Tibial artery (tissue), 4 donors: Measurements from ENCODE around the gene CNTNAP2.
"Not testable (repeated sequence)": the region's sequence is repeated elsewhere in the genome, so short reads cannot be mapped to it uniquely, and the experiment has no call there.

ENCODE experiments used
- DNase-seq, 2 donors: peaks; one replicate each; pipeline ENCODE4 v3.0.0-alpha.2; 2019
- H3K27ac ChIP-seq, 2 donors: fragments of 200-600 bp; sonication (generic) in 1 of 2; 1 replicate in 1 of 2; 2 replicates in 1 of 2; pipeline ENCODE4 v1.5.1; 2018 to 2019; ENCODE audit warnings: mild to moderate bottlenecking in 1 of 2
- H3K27me3 ChIP-seq, 2 donors: fragments of 200-600 bp; sonication (generic) in 1 of 2; one replicate each; pipeline versions ENCODE4 v1.5.1 to v1.6.0; 2016 to 2019
- H3K36me3 ChIP-seq, 3 donors: fragments of 200-600 bp; sonication (generic) in 2 of 3; one replicate each; pipeline ENCODE4 v1.5.1; 2016 to 2019; ENCODE audit warnings: mild to moderate bottlenecking in 2 of 3
- H3K4me1 ChIP-seq, 4 donors: fragments of 200-600 bp; sonication (generic) in 2 of 4; 1 replicate in 3 of 4; 2 replicates in 1 of 4; pipeline ENCODE4 v1.5.1; 2016 to 2019
- H3K4me3 ChIP-seq, 2 donors: fragments of 200-600 bp; sonication (generic) in 1 of 2; 1 replicate in 1 of 2; 2 replicates in 1 of 2; pipeline ENCODE4 v1.5.1; 2018 to 2019; ENCODE audit warnings: mild to moderate bottlenecking in 2 of 2
- H3K9me3 ChIP-seq, 3 donors: fragments of 200-600 bp; sonication (generic) in 1 of 3; one replicate each; pipeline ENCODE4 v1.5.1; 2016 to 2019
- CTCF ChIP-seq, 2 experiments: fragments of 200-600 bp in 1 of 2; fragments of 450-650 bp in 1 of 2; IDR thresholded peaks; one replicate each; pipeline ENCODE4 v1.5.1; 2017 to 2019; ENCODE audit warnings: antibody characterized with exemption in 2 of 2, mild to moderate bottlenecking in 1 of 2, moderate library complexity in 1 of 2
- intact Hi-C: fragments of 100-400 bp; cut with DNase I; formaldehyde crosslinking; loops from one replicate; pipeline ENCODE4 v1.15.0; 2023; ENCODE audit warnings: low total_unique reads

The CNTNAP2 gene

DNA sequence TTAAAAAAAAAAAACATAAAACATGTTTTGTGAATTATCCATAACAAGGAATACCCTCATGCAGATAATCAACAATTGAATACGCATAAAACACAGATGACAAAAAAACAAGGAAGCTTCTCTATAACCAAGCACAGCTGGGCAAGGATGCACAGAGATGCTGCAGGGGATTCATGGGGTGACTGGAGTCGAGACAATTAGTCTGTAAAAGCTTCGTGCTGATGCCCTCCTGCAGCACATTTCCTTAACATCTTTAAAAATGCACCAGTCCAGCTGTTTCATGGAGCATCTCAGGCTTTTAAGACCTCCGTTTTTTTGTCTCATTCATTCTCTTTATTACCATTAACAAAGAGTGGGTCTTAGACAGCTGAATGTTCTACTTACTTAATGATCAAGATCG is 1680.0 kb downstream of the CNTNAP2 start:
- H3K4me3 ChIP-seq = no peak overlapping the region
- intact Hi-C loops = no loop called here
- H3K9me3 ChIP-seq = no peaks in the 10 kb centered on the region
- no peaks in the 10 kb centered on the region for H3K27me3 ChIP-seq
- H3K4me1 ChIP-seq = no peaks in the 10 kb centered on the region
- no peak overlapping the region for H3K27ac ChIP-seq
- no peaks in the 10 kb centered on the region for H3K36me3 ChIP-seq
- no peak for TF ChIP-seq CTCF (IDR thresholded peaks at IDR 0.05)
- no peak for DNase-seq

- TF ChIP-seq CTCF (IDR thresholded peaks at IDR 0.05) = no peak
- intact Hi-C loops = no loop called here
- no peaks in the 10 kb centered on the region for H3K36me3 ChIP-seq
- no peak overlapping the region for H3K4me3 ChIP-seq
- no peaks in the 10 kb centered on the region for H3K9me3 ChIP-seq
- H3K4me1 ChIP-seq = no peaks in the 10 kb centered on the region
- H3K27ac ChIP-seq = no peak overlapping the region
- no peaks in the 10 kb centered on the region for H3K27me3 ChIP-seq
- no peak for DNase-seq
Measured at GRCh38 chr7:147798001-147798400, 1681.4 kb downstream of the CNTNAP2 start.

GRCh38 chr7:147801762-147802161 is 1685.2 kb downstream of the CNTNAP2 start:
- H3K27ac ChIP-seq, DNase-seq, H3K4me3 ChIP-seq, intact Hi-C loops, H3K27me3 ChIP-seq, H3K4me1 ChIP-seq, H3K36me3 ChIP-seq, H3K9me3 ChIP-seq: not testable (repeated sequence)

GRCh38 chr7:147803151-147803550 is 1686.5 kb downstream of the CNTNAP2 start:
- no peak for TF ChIP-seq CTCF (IDR thresholded peaks at IDR 0.05)
- Histone ChIP-seq H3K4me1 (no peaks in the 10 kb centered on the region), H3K9me3 (no peaks in the 10 kb centered on the region), H3K36me3 (no peaks in the 10 kb centered on the region), H3K4me3 (no peak overlapping the region), H3K27ac (no peak overlapping the region), H3K27me3 (no peaks in the 10 kb centered on the region)
- no peak for DNase-seq
- intact Hi-C loops = no loop called here

- intact Hi-C loops = no loop called here
- Histone ChIP-seq H3K4me1 (no peaks in the 10 kb centered on the region), H3K27me3 (no peaks in the 10 kb centered on the region), H3K9me3 (no peaks in the 10 kb centered on the region), H3K36me3 (no peaks in the 10 kb centered on the region), H3K27ac (no peak overlapping the region), H3K4me3 (no peak overlapping the region)
- no peak for DNase-seq
- TF ChIP-seq CTCF (IDR thresholded peaks at IDR 0.05) = no peak
Measured at GRCh38 chr7:147803606-147804005, 1687.0 kb downstream of the CNTNAP2 start.

DNA sequence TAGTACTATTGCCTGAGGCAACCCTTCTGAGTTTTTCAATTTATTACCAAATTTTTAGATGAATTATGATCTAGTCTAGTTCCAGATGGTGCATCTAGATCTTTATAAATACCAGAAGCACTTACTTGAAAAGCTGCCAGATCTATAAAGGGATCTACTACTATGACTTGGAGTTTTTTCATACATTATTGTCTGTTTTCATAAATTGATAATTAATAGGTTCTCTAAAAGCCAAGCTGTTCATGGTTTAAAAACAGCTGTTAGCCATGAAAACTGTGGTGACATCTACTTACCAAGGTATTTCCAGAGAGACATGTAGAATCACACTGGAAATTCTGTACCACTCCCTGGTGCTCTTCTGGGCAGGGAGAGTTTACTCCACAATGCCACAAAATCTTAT is 1687.4 kb downstream of the CNTNAP2 start:
- Histone ChIP-seq H3K36me3 (no peaks in the 10 kb centered on the region), H3K27me3 (no peaks in the 10 kb centered on the region), H3K4me1 (no peaks in the 10 kb centered on the region), H3K4me3 (no peak overlapping the region), H3K9me3 (no peaks in the 10 kb centered on the region), H3K27ac (no peak overlapping the region)
- intact Hi-C loops = no loop called here
- TF ChIP-seq CTCF (IDR thresholded peaks at IDR 0.05) = no peak
- DNase-seq = no peak
